Measurements from ENCODE around the gene FRMD8. TPM values are rescaled to one million over a fixed set of nuclear protein-coding genes. Genes with fewer than 3 reads are reported as not detected.

Gene FRMD8
- polyA plus RNA-seq, 1 experiment = 21.6 TPM

DNA sequence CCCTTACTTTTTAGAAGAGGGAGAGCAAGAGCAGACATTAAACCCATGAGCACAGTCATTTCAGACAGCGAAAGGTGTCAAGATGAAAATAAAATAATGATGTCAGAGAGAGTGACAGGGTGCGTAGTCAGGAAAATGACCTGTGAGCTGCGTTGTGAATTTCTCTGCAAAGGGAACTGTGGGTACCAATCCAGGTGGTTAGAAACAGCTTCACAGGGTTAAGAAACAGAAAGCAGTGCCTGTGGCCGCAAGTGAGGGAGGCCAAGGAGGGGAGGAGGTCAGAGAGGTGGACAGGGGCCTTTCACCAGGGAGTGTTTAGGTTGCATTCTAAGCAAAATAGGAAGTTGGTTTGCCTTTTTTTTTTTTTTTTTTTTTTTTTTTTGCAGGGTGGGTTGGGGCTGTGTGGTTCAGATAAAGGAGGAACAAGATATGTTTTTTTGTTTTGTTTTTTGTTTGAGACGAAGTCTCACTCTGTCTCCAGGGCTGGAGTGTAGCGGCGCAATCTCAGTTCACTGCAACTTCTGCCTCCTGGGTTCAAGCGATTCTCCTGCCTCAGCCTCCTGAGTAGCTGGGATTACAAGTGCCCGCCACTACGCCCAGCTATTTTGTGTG is 24.0 kb upstream of the FRMD8 start:
- ChIA-PET CTCF (interaction anchor here (1.5 to 1.6 kb wide), 2 partner anchors 54 to 148 kb away, joined by 4 to 6 read pairs; no protein-coding TSS in a partner anchor), POLR2A (no interaction called here)
- Histone ChIP-seq H3K4me3 (ENCODE audit: low read depth, low read length) (no peak overlapping the region), H3K36me3 (ENCODE audit: control insufficient read depth, insufficient read depth, low read length) (no peaks in the 10 kb centered on the region), H3K27me3 (ENCODE audit: control insufficient read depth, insufficient read depth, low read length) (peaks cover 1% of the 10 kb centered on the region; the same call in 1 of the 2 replicates)
- TF ChIP-seq, protein P1, sequence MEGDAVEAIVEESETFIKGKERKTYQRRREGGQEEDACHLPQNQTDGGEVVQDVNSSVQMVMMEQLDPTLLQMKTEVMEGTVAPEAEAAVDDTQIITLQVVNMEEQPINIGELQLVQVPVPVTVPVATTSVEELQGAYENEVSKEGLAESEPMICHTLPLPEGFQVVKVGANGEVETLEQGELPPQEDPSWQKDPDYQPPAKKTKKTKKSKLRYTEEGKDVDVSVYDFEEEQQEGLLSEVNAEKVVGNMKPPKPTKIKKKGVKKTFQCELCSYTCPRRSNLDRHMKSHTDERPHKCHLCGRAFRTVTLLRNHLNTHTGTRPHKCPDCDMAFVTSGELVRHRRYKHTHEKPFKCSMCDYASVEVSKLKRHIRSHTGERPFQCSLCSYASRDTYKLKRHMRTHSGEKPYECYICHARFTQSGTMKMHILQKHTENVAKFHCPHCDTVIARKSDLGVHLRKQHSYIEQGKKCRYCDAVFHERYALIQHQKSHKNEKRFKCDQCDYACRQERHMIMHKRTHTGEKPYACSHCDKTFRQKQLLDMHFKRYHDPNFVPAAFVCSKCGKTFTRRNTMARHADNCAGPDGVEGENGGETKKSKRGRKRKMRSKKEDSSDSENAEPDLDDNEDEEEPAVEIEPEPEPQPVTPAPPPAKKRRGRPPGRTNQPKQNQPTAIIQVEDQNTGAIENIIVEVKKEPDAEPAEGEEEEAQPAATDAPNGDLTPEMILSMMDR (IDR thresholded peaks at IDR 0.05; ENCODE audit: insufficient read depth, low read depth, low read length) = no peak
- no peak for DNase-seq (ENCODE audit: low read depth)

DNA sequence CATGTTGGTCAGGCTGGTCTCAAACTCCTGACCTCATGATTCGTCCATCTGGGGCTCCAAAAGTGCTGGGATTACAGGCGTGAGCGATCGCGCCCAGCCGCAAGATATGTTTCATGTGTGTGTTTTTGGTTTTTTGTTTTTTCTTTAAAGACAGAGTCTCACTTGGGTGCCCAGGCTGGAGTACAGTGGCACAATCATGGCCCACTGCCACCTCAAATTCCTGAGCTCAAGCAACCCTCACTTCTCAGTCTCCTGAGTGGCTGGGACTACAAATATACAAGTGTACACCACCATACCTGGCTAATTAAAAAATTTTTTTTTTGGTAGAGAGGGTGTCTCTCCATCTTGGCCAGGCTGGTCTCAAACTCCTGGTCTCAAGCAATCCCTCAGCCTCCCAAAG is 23.5 kb upstream of the FRMD8 start:
- Histone ChIP-seq H3K27me3 (ENCODE audit: control insufficient read depth, insufficient read depth, low read length) (peaks cover 1% of the 10 kb centered on the region; the same call in 1 of the 2 replicates), H3K4me3 (ENCODE audit: low read depth, low read length) (no peak overlapping the region), H3K36me3 (ENCODE audit: control insufficient read depth, insufficient read depth, low read length) (no peaks in the 10 kb centered on the region)
- ChIA-PET POLR2A (no interaction called here), CTCF (interaction anchor here (1.6 kb wide), 1 partner anchor 53 kb away, joined by 6 read pairs; no protein-coding TSS in a partner anchor)
- TF ChIP-seq, protein P1 (IDR thresholded peaks at IDR 0.05; ENCODE audit: insufficient read depth, low read depth, low read length) = no peak
- no peak for DNase-seq (ENCODE audit: low read depth)

DNA sequence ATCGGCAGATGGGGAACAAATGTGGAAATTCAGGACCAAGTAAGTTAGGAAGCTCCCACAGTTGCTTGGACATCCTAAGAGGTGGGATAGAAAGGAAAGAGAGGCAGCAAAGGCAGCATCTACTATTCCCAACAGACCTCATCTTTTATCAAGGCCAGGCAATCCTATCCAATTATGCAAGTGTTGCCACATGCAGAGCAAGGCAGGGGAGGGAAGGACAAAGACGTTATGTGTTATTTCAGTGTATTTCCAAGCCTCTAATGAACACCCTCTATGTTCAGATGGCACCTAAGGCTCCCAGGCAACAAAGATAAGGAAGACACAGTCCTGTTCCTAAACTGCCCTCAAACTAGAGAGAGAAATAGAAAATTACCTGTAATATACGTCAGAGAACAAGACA is 22.7 kb upstream of the FRMD8 start:
- Histone ChIP-seq H3K27me3 (ENCODE audit: control insufficient read depth, insufficient read depth, low read length) (no peaks in the 10 kb centered on the region), H3K4me3 (ENCODE audit: low read depth, low read length) (no peak overlapping the region), H3K36me3 (ENCODE audit: control insufficient read depth, insufficient read depth, low read length) (no peaks in the 10 kb centered on the region)
- TF ChIP-seq, protein P1 (IDR thresholded peaks at IDR 0.05; ENCODE audit: insufficient read depth, low read depth, low read length) = no peak
- POLR2A ChIA-PET = no interaction called here
- no peak for DNase-seq (ENCODE audit: low read depth)
- CTCF ChIA-PET = interaction anchor here (1.6 kb wide), 1 partner anchor 53 kb away, joined by 6 read pairs; no protein-coding TSS in a partner anchor

DNA sequence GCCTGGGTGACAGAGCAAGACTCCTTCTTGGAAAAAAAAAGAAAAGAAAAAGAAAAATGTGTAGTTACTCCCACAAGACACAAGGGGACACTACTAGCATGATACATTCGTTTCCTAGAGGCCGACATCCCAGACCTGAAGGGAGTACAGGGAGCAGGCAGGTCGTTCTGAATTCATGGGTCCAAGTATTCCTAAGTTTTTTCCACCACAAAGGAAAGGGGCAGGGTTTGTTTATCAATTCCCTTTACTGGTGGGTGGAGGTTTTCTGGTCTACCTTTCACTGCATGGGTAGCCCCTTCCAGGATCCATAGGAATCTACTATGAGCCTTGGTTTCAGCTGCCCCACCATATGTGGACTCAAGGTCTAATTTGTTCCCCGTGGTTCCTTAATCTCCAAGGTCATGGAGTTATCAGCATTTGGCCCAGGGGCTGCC is 20.1 kb upstream of the FRMD8 start:
- CTCF ChIA-PET = interaction anchor here (0.7 to 1.5 kb wide), 9 partner anchors 12 to 227 kb away, joined by 3 to 7 read pairs (median 4); partner anchors contain the start of gene TIGD3
- POLR2A ChIA-PET = no interaction called here

DNA sequence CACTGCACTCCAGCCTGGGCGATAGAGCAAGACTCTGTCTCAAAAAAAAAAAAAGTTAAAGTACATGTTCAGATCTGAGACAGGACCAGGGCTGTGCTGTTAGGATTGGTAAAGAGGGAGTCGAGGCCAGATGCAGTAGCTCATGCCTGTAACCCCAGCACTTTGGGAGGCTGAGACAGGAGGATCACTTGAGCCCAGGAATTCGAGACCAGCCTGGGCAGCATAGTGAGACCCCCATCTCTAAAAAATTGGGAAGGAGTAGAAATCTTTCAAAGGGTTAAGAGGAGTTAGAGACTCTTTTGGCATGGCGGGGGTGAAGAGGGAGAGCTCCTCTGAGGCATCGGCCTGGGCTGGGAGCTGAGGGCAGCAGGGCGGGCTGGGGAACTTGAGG is 15.8 kb upstream of the FRMD8 start:
- TF ChIP-seq, protein P1 (IDR thresholded peaks at IDR 0.05; ENCODE audit: insufficient read depth, low read depth, low read length) = no peak
- Histone ChIP-seq H3K36me3 (ENCODE audit: control insufficient read depth, insufficient read depth, low read length) (no peaks in the 10 kb centered on the region), H3K4me3 (ENCODE audit: low read depth, low read length) (no peak overlapping the region), H3K27me3 (ENCODE audit: control insufficient read depth, insufficient read depth, low read length) (no peaks in the 10 kb centered on the region)
- CTCF ChIA-PET = interaction anchor here (0.6 to 2.4 kb wide), 11 partner anchors 12 to 514 kb away, joined by 3 to 14 read pairs (median 4); partner anchors contain the start of gene SLC25A45
- POLR2A ChIA-PET = interaction anchor here (0.7 to 1.3 kb wide), 4 partner anchors 51 to 138 kb away, joined by 3 to 8 read pairs (median 4); partner anchors contain the start of genes MALAT1 and NEAT1
- DNase-seq (ENCODE audit: low read depth) = no peak

More for the DNA sequence above, 20.1 kb upstream of the FRMD8 start:
- DNase-seq (ENCODE audit: low read depth) = no peak
- H3K4me3 ChIP-seq (ENCODE audit: low read depth, low read length) = no peak overlapping the region
- TF ChIP-seq, protein P1 (IDR thresholded peaks at IDR 0.05; ENCODE audit: insufficient read depth, low read depth, low read length) = peak; percentile 74
- H3K36me3 ChIP-seq (ENCODE audit: control insufficient read depth, insufficient read depth, low read length) = no peaks in the 10 kb centered on the region
- H3K27me3 ChIP-seq (ENCODE audit: control insufficient read depth, insufficient read depth, low read length) = no peaks in the 10 kb centered on the region

Measured in BJ (cell line).